ENCODE results near the gene EIF4G3. TPM values are rescaled to one million over a fixed set of nuclear protein-coding genes. Genes with fewer than 3 reads are reported as not detected.

EIF4G3 gene
- total and polyA plus RNA-seq, 7 donors, result 11.3 to 58.1 (median 39.5) TPM

DNA sequence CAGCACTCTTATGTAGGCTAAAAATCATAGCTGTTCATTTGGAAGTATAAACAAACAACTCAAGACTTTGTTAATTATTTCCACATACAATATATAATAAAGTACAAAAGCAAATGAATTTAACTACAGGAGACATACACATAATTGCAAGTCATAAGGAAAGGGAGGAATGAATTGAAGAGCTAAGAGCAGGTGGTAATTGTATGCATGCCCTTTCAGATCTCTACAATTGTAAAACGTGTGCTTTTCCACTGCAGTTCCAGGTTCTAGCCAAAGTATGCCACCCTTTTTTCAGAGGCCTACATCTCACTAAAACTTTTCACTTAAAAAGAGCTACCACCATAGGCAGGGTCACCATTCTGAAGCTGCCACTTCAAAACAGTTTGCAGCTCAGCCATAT is 346.8 kb downstream of the EIF4G3 start:
- Histone ChIP-seq H3K4me3 (no peak overlapping the region), H3K4me1 (peaks cover 12% of the 10 kb centered on the region), H3K36me3 (ENCODE audit: insufficient read depth in 1 of 2, low read depth in 1 of 2) (peaks cover 0 to 27% of the 10 kb centered on the region in 2 donors), H3K9me3 (no peaks in the 10 kb centered on the region), H3K27ac (no peak overlapping the region), H3K27me3 (ENCODE audit: insufficient read depth in 3 of 3, low read length in 2 of 3) (no peaks in the 10 kb centered on the region)
- WGBS, 3 donors, result 39 to 78% (median 57%) methylated on average over 1 of the region's 1 CpG
- DNase-seq (no peak), ATAC-seq (peak in 1 of 4 donors; percentile 8)
- intact Hi-C loops (cut with DNase I), result no loop called here
- TF ChIP-seq, protein P1, sequence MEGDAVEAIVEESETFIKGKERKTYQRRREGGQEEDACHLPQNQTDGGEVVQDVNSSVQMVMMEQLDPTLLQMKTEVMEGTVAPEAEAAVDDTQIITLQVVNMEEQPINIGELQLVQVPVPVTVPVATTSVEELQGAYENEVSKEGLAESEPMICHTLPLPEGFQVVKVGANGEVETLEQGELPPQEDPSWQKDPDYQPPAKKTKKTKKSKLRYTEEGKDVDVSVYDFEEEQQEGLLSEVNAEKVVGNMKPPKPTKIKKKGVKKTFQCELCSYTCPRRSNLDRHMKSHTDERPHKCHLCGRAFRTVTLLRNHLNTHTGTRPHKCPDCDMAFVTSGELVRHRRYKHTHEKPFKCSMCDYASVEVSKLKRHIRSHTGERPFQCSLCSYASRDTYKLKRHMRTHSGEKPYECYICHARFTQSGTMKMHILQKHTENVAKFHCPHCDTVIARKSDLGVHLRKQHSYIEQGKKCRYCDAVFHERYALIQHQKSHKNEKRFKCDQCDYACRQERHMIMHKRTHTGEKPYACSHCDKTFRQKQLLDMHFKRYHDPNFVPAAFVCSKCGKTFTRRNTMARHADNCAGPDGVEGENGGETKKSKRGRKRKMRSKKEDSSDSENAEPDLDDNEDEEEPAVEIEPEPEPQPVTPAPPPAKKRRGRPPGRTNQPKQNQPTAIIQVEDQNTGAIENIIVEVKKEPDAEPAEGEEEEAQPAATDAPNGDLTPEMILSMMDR (IDR thresholded peaks at IDR 0.05), result no peak

DNA sequence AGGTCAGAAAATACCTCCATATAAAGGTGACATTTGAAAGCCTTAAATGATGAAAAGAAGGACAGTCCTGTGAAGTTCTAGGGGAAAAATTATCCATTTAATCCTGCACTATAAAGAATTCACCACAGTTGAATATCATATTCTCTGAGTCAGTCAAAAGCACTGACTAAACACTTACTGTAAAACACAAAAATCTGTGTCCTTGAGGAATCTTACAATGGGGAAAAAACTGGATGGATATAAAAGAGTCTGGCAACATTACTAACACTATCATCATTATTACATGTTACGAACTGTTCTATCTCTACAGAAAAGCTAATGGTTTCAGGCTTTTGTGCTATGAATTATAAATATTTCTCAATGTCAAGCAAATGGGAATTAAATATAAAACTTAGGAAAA is 347.2 kb downstream of the EIF4G3 start:
- TF ChIP-seq, protein P1 (IDR thresholded peaks at IDR 0.05), result no peak
- DNase-seq (no peak), ATAC-seq (no peak)
- Histone ChIP-seq H3K4me1 (peaks cover 12% of the 10 kb centered on the region), H3K9me3 (no peaks in the 10 kb centered on the region), H3K27me3 (ENCODE audit: insufficient read depth in 3 of 3, low read length in 2 of 3) (no peaks in the 10 kb centered on the region), H3K36me3 (ENCODE audit: insufficient read depth in 1 of 2, low read depth in 1 of 2) (peaks cover 0 to 32% of the 10 kb centered on the region in 2 donors), H3K27ac (no peak overlapping the region), H3K4me3 (no peak overlapping the region)
- intact Hi-C loops (cut with DNase I), result no loop called here
- WGBS, 3 donors, result 91 to 97% (median 97%) methylated on average over 1 of the region's 1 CpG

DNA sequence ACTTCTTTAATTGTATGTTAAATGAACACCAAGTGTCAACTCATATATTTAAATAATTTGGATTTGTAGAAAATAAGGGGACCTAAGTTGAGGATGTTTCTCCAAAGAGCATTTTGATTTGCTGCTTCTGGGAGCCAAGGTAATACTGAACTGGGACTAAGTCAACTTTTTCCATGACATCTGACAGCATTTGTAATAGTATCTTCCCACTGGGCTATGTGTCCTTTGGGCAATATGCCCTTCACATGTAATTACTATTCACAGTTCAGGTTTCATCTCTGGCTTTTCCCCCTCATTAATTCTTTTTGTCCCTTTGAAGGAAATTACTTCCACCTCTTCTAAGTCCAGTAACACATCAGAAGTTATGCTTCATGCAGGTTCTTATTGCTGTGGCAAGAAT is 352.9 kb downstream of the EIF4G3 start:
- peak in 3 of 4 donors; percentile 52 to 73 (median 54) for ATAC-seq
- H3K4me1 ChIP-seq, result peaks cover 6% of the 10 kb centered on the region
- TF ChIP-seq, protein P1 (IDR thresholded peaks at IDR 0.05), result no peak
- H3K27me3 ChIP-seq (ENCODE audit: insufficient read depth in 3 of 3, low read length in 2 of 3), result no peaks in the 10 kb centered on the region
- peaks cover 0 to 54% of the 10 kb centered on the region in 2 donors for H3K36me3 ChIP-seq (ENCODE audit: insufficient read depth in 1 of 2, low read depth in 1 of 2)
- no peak overlapping the region for H3K27ac ChIP-seq
- DNase-seq, result no peak
- H3K4me3 ChIP-seq, result no peak overlapping the region
- no peaks in the 10 kb centered on the region for H3K9me3 ChIP-seq
- intact Hi-C loops (cut with DNase I), result no loop called here

DNA sequence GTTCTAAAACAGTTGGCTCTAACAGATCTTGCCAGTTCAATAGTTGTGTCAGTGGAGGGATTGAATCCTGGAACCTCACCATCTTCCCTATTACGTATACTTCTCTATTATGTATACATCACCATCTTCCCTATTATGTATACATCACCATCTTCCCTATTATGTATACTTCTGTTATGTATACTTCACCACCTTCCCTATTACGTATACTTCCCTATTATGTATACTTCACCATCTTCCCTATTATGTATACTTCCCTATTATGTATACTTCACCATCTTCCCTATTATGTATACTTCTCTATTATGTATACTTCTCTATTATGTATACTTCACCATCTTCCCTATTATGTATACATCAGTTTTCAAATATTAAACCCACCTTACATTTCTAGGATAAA is 355.2 kb downstream of the EIF4G3 start:
- intact Hi-C loops (cut with DNase I), result no loop called here
- H3K36me3 ChIP-seq (ENCODE audit: insufficient read depth in 1 of 2, low read depth in 1 of 2), result peaks cover 0 to 43% of the 10 kb centered on the region in 2 donors

DNA sequence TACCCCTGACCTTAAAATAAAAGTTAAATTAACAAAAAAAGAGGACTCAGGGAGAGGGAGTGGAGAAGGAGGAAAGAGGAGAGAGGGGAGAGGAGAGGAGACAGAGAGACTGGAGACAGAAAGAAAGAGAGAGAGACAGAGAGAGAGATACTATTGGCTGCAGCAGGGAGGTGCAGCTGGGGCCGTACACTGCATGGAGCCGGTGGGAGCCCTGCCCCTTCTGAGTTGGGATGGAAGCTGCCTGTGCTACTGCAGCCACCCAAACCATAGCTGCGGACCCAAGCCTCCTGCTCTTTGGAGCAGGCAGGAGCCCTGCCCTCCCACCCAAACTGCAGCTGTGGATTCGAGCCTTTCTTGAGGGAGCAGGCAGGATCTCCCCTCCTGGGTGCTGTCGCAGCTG is 356.9 kb downstream of the EIF4G3 start:
- Histone ChIP-seq H3K4me1 (peaks cover 6% of the 10 kb centered on the region), H3K4me3 (no peak overlapping the region), H3K27me3 (ENCODE audit: insufficient read depth in 3 of 3, low read length in 2 of 3) (no peaks in the 10 kb centered on the region), H3K9me3 (no peaks in the 10 kb centered on the region), H3K27ac (no peak overlapping the region), H3K36me3 (ENCODE audit: insufficient read depth in 1 of 2, low read depth in 1 of 2) (peaks cover 0 to 38% of the 10 kb centered on the region in 2 donors)
- TF ChIP-seq, protein P1 (IDR thresholded peaks at IDR 0.05), result no peak
- intact Hi-C loops (cut with DNase I), result no loop called here
- 86 to 98% (median 89%) methylated on average over 4 to 5 of the region's 5 CpGs for WGBS, 3 donors
- no peak for DNase-seq
- no peak for ATAC-seq

More for the DNA sequence above, 355.2 kb downstream of the EIF4G3 start:
- DNase-seq (no peak), ATAC-seq (no peak)
- H3K4me3 ChIP-seq, result no peak overlapping the region
- no peak overlapping the region for H3K27ac ChIP-seq
- H3K27me3 ChIP-seq (ENCODE audit: insufficient read depth in 3 of 3, low read length in 2 of 3), result no peaks in the 10 kb centered on the region
- no peaks in the 10 kb centered on the region for H3K9me3 ChIP-seq
- 48 to 50% (median 49%) methylated on average over 2 of the region's 2 CpGs for WGBS, 3 donors
- H3K4me1 ChIP-seq, result peaks cover 6% of the 10 kb centered on the region
- TF ChIP-seq, protein P1 (IDR thresholded peaks at IDR 0.05), result no peak
